ENCODE data around the gene LMX1A. TPM values are rescaled to one million over a fixed set of nuclear protein-coding genes. Genes with fewer than 3 reads are reported as not detected.

LMX1A gene
- total RNA-seq, 1 experiment from 2014 or later, result not detected

- no peak for DNase-seq (ENCODE audit: low read depth, low spot score)
- Histone ChIP-seq H3K27ac (ENCODE audit: low read length) (no peak overlapping the region), H3K36me3 (ENCODE audit: control insufficient read depth, insufficient read depth, low read length) (no peaks in the 10 kb centered on the region), H3K4me3 (ENCODE audit: low read depth in 2 of 2, low read length in 2 of 2) (no peak overlapping the region), H3K9me3 (ENCODE audit: control insufficient read depth, insufficient read depth, low read depth, low read length) (no peaks in the 10 kb centered on the region), H3K27me3 (ENCODE audit: control insufficient read depth, insufficient read depth, low read length) (no peaks in the 10 kb centered on the region), H3K4me1 (ENCODE audit: control insufficient read depth, insufficient read depth, low read length) (no peaks in the 10 kb centered on the region)
- intact Hi-C loops (cut with micrococcal nuclease; ENCODE audit: unreplicated experiment) (no loop called here), in situ Hi-C loops (cut with HindIII; ENCODE audit: low pct_unique_long_range_greater_than_20kb, low sequenced_read_pairs) (no loop called here)
- CTCF ChIA-PET, result no interaction called here
- POLR2A ChIA-PET, result no interaction called here
- ATAC-seq, result no peak
- BruUV-seq (replicated peaks), result no TSS peak
- no peak for TF ChIP-seq TCF7L2 (IDR thresholded peaks at IDR 0.05; ENCODE audit: low read depth, low read length)
- TF ChIP-seq SIN3A (IDR thresholded peaks at IDR 0.05; ENCODE audit: borderline replicate concordance, insufficient read depth, low read depth, low read length), result no peak
- TF ChIP-seq POLR2AphosphoS5 (IDR thresholded peaks at IDR 0.05; ENCODE audit: low read depth, low read length), result no peak
- TF ChIP-seq REST (IDR thresholded peaks at IDR 0.05; ENCODE audit: insufficient read depth in 1 of 2, low read depth in 2 of 2, low read length in 1 of 2), result no peak
- TF ChIP-seq CTCF (IDR thresholded peaks at IDR 0.05), result no peak
Measured at GRCh38 chr1:165173818-165174217, 182.7 kb downstream of the LMX1A start.

GRCh38 chr1:165173409-165173808 lies 183.1 kb downstream of the LMX1A start:
- H3K36me3 ChIP-seq (ENCODE audit: control insufficient read depth, insufficient read depth, low read length), result no peaks in the 10 kb centered on the region
- H3K27me3 ChIP-seq (ENCODE audit: control insufficient read depth, insufficient read depth, low read length), result no peaks in the 10 kb centered on the region
- no peak overlapping the region for H3K27ac ChIP-seq (ENCODE audit: low read length)
- H3K4me3 ChIP-seq (ENCODE audit: low read depth in 2 of 2, low read length in 2 of 2), result no peak overlapping the region
- ATAC-seq (no peak), DNase-seq (ENCODE audit: low read depth, low spot score) (no peak)
- in situ Hi-C loops (cut with HindIII; ENCODE audit: low pct_unique_long_range_greater_than_20kb, low sequenced_read_pairs) (no loop called here), intact Hi-C loops (cut with micrococcal nuclease; ENCODE audit: unreplicated experiment) (no loop called here)
- no peaks in the 10 kb centered on the region for H3K4me1 ChIP-seq (ENCODE audit: control insufficient read depth, insufficient read depth, low read length)
- TF ChIP-seq POLR2AphosphoS5 (IDR thresholded peaks at IDR 0.05; ENCODE audit: low read depth, low read length) (no peak), TCF7L2 (IDR thresholded peaks at IDR 0.05; ENCODE audit: low read depth, low read length) (no peak), CTCF (IDR thresholded peaks at IDR 0.05) (no peak), REST (IDR thresholded peaks at IDR 0.05; ENCODE audit: insufficient read depth in 1 of 2, low read depth in 2 of 2, low read length in 1 of 2) (no peak), SIN3A (IDR thresholded peaks at IDR 0.05; ENCODE audit: borderline replicate concordance, insufficient read depth, low read depth, low read length) (no peak)
- ChIA-PET POLR2A (no interaction called here), CTCF (no interaction called here)
- no peaks in the 10 kb centered on the region for H3K9me3 ChIP-seq (ENCODE audit: control insufficient read depth, insufficient read depth, low read depth, low read length)
- no TSS peak for BruUV-seq (replicated peaks)

All from Panc1 (cell line).